HG03342 (cell line): ENCODE results near the gene FAM163B.

Experiments
- ATAC-seq: cut with Tn5 transposase; IDR thresholded peaks from one replicate; pipeline ENCODE4 v1.9.1; 2021; ENCODE audit warnings: mild to moderate bottlenecking, moderate library complexity; ENCODE audit not compliant: unreplicated experiment

The FAM163B gene

GRCh38 chr9:133609311-133610098, at the start of gene FAM163B:
Gene FAM163B, minus strand, starts transcription at chr9:133609389. Its CDS starts 29,166 bp downstream, at chr9:133580223.
- no peak for ATAC-seq

- no peak for ATAC-seq
Observed at GRCh38 chr9:133657120-133657661, 48.0 kb upstream of the FAM163B start.

GRCh38 chr9:133656211-133657119, 47.3 kb upstream of the FAM163B start:
- ATAC-seq: no peak

DNA sequence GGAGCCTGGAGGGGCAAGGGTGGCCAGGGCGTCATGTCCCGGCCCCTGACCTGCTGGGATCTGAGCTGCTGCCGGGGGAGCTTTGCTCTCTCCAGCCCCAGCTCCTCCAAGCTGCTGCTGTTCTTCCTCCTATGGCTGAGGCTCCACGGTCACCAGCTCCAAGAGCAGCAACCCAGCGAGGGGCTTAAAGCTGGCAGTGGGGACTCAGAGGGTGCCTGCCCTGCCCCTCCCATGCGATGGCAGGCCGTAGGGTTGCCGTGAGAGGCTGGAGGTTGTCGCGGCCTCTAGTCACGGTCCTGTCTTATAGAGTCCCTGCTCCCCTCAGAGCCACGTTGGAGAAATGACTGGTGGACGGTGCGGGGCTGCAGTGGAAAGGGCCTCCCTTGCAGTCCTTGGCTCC, 46.5 kb upstream of the FAM163B start:
- no peak for ATAC-seq

- no peak for ATAC-seq
Observed at GRCh38 chr9:133654736-133655657, 45.8 kb upstream of the FAM163B start.

- ATAC-seq: no peak
Observed at GRCh38 chr9:133653638-133654037, 44.4 kb upstream of the FAM163B start.

DNA sequence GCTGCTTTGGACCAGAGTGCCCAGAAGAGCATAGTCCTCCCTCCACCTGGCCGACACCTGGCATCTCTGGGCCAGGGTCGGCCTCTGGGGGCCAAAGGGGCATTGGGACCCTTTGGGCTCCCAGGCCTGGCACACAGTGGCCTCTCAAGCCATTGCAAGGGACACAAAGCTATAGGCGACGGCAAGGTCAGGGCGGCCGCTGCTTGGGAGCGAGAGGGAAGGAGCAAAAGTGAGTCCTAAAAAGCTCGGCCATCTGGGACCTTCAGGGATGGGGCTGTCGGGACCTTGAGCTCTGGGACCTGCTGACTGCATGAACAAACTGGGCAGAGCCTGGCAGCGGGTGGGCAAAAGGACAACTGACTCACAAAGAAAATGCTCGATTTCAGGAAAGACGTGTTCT, 40.8 kb upstream of the FAM163B start:
- no peak for ATAC-seq

DNA sequence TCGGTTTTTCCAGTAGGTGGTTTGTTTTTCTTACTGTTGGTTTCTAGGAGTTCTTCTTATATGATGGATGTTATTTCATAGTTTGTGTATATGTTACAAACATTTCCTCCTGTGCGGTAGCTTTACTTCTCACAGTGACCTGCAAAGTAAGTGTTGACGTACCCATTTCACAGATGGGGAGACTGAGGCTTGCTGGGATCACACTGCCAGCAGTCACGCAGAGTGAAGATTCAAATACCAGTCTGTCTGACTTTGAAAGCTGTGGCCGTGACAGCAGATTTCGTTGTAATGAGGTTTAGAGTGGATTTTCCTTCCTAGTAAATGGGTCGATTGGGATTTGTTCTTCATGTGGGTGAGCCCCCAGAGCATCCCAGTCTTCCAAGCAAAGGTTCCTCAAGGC, 40.0 kb upstream of the FAM163B start:
- no peak for ATAC-seq

- no peak for ATAC-seq
Observed at GRCh38 chr9:133647765-133648469, 38.7 kb upstream of the FAM163B start.

DNA sequence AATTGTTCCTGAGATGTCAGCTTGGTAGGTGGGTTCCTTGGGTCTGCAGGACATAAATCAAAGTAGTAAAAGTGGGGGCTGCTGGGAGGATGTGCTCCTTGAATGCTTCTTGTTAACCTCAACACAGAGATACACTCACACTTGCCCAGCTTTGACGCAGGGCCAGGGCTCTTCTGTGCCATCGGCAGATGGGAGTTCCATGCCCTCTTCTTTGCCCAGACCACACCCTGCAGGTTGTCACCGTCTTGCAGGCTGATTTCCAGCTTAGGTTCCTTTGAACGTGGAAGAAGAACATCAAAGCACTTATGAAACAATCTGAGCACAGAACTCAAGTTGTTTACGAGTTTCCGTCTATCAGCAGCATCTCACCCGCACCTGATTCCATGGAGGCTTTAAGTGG, 38.0 kb upstream of the FAM163B start:
- no peak for ATAC-seq

DNA sequence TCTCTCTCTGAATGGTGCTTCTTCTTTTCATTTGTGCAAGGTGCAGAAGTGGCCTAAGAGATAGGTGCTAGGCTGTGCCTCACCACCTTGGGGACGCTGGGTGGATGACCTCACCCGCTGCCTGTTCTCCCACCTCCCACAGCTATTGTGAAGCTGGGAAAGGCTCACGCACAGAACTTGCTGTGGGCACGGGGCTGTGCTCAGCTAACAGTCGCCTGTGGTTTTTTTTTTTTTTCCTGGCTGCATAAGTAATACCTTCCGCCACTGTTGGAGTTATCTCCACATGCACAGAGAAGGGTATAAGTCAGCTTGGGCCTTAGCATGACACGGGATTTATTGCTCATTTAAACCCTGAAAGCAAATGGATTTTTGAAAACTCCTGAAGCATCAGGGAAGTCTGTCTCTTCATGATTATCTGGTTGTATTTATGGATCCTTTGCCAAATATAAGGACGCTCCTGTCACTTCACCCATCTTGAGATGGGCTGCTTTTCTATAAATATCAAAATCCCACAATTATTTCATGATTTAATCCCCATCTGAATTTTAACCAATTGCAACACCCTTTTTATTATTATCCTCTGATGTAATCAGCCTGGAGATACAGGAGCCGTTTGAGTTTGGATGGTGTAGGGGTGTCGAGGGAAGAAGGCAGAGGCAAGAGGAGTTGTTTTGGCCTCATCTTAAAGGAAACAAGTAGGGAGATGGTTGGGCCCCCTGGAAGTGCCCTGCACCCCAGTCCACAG, 36.0 kb upstream of the FAM163B start:
- no peak for ATAC-seq

GRCh38 chr9:133643978-133644760, 35.0 kb upstream of the FAM163B start:
- no peak for ATAC-seq

DNA sequence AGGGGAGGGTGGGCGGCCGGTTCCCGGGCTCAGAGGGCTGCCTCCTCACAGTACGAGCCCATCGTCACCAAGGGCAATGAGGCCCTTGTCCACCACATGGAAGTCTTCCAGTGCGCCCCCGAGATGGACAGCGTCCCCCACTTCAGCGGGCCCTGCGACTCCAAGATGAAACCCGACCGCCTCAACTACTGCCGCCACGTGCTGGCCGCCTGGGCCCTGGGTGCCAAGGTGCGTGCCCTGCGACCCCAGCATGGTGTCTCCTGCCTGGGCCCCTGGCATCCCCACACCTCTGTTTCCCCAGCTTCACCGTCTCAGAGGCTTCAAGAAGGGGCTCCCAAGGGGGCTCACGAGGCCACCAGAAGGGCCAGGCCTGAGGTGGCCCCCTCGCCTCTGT, 34.2 kb upstream of the FAM163B start:
- ATAC-seq: no peak

- no peak for ATAC-seq
Observed at GRCh38 chr9:133642708-133643361, 33.6 kb upstream of the FAM163B start.

DNA sequence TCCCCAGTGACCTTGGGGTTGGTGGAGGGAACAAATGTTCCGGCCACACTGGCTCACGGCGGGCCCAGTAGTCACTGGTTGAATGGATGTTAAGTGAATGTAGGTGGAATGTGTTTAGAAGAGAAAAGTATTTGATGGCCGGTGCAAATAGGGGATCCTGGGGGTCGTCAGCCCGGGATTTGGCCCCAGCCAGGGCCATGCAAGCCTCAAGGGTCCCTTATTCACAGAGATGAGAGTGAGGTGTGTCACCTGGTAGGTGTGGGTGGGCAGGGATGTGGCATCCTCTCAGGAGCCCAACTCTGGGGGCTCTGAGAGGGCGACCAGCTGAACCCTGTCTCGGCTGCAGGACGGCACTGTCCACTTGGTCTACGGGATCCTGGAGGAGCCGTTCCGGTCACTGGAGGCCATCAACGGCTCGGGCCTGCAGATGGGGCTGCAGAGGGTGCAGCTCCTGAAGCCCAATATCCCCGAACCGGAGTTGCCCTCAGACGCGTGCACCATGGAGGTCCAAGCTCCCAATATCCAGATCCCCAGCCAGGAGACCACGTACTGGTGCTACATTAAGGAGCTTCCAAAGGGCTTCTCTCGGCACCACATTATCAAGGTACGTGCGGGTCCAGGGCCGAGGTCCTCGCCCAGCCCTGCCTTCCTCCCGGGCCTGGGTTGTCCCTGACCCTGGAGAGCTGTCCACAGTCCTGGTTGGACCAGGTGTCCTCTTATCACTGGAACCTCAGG, 32.8 kb upstream of the FAM163B start:
- ATAC-seq: no peak

- ATAC-seq: no peak
Observed at GRCh38 chr9:133641396-133641655, 32.1 kb upstream of the FAM163B start.

DNA sequence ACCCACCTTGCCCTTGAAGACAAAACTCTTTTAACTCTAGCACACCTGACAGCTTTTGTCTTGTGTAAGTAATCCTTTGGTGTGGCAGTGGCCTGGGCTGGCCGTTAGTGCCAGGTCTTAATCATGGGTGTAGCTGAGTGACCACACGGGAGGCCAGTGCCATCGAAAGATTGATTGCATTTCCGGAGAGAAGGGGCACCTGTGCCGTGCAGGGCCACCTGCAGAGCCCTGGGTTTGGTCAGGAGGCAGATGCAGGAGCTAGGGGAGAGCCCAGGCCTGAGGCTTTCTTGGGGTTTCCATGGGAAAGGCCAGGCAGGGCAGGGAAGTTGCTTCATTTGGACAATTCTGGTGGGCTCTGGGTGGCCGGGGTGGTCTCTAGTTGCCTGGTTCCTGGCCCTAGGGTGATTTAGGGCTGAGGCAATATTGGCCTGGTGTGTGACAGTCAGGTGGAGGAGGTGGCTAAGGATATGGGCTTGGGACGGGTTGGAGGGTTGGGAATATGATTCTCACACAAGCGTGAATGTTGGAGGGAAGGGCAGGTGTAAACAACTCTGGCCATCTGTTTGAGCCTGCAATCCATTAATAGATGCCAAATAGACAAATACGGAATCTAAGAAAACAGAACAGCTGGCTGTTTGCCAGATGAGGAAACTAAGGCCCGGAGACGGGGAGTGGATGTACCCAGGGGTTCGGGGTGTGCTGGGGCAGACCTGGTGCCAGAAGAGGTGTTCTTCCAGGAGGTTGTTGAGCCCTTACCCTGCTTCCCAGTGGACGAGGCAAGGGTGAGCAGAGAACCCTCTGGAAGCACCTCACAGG, 31.6 kb upstream of the FAM163B start:
- ATAC-seq: no peak
